HG03060 (cell line): ENCODE measurements around the gene COL27A1.

ENCODE experiments used
- ATAC-seq: cut with Tn5 transposase; IDR thresholded peaks from one replicate; pipeline ENCODE4 v1.9.1; 2021; ENCODE audit warnings: low read depth, moderate number of reproducible peaks; ENCODE audit not compliant: unreplicated experiment

Gene COL27A1

GRCh38 chr9:114200721-114201300, 45.5 kb downstream of the COL27A1 start:
- no peak for ATAC-seq

DNA sequence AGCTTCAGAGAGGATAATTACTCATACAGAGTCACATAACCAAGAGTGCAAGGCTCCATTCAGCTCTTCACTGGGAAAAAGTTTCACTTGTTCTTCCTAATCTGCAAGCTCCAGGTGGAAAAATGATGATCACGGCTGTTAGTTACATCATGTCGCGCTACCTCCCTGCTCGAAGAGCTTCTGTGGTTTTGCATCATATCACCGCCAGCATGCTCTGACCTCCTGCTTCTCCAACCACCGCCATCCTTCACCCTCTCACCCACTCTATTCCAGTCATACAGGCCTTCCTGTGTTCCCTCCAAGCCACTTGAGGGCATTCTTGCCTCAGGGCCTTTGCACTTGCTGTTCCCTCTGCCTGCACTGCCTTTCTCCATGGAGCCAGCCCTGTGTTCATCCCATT, 47.1 kb downstream of the COL27A1 start:
- no peak for ATAC-seq

DNA sequence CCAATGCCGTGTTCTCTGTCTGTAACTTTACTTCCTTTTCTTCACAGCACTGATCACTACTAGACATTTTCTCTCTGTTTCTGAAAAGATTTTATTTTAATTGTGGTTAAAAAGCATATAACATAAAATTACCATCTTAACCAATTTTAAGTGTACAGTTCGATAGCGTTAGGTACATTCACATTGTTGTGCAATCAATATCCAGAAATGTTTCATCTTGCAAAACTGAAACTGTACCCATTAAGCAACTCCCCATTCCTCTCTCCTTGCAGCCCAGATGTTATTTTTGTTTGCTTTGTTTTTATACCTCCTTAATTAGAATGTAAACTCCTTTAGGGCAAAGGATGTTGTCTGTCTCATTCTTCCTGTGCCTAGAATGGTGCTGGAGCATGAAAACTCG, 47.5 kb downstream of the COL27A1 start:
- ATAC-seq = no peak

DNA sequence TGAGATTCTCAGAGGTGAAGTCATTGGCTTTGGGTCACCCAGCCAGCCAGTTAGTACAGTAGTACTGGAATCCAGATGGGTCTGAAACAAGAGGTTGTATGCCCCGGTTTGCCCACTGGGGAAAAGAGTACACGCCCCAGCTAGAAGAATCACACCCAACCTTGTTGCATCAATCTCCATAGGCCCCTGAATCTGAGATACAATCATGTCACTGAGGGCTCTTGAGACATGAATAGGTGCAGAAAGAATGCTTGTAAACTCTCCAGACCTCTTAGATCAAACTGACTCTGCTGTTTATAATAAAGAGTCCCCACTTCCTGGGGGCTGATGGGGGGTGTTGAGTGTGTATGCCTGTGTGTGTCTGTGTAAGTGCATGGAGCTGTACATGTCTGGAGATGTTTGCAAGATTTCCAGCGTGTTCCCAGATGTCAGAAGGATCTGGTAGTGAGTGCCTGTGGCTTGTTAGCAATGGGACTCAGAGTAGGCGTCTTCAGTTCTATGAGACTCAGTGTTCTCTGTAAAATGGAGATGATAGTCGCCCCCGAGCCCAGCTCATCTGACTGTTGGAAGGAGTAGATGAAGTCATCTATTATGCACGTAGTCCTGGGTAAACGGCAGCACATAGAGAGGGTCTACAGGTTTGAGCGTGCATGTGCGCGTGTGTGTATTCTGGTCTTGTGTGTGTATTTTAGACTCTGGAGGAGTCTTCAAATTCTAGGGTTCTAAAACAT, 48.2 kb downstream of the COL27A1 start:
- no peak for ATAC-seq

GRCh38 chr9:114204265-114204664, 48.9 kb downstream of the COL27A1 start:
- no peak for ATAC-seq

DNA sequence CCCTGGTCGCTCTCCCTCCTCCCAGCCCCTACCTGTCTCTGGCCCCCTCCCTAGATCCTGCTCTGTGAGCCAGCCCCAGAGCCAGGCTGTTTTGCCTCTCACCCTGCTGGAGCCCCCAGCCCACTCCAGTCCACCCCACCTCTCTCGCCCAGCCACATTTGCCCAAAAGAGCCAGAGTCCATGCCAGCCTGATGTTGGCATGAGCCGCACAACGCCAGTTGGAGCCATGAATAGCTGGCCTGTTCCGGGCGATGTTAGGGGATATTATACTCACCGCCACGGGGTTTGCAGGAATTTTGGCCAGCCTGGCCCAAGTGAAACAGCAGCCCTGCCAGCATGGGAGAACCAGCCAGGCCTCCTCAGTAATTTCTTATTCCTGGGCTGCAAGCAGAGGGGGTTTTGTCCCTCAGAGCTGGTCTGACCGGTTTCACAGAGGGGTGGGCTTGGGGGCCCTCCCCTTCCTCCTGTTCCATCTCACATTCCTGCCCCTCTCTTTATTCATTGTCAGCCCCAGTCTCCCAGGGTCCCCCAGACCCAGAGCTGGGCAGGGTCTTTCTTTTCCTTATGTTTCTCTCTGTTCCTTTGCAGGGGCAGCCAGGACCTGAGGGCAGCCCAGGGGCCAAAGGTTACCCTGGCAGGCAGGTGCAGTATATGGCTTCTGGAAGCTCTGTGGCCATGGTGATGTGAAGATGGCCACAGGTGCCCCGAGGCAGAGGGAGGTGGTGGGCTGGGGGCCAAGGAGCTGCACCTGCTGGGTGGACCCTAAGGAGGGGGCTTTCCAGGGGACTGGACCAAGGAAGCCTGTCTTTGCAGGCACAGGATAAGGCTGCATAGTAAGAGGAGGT, 50.1 kb downstream of the COL27A1 start:
- ATAC-seq = no peak

- ATAC-seq = no peak
Measured at GRCh38 chr9:114206221-114206789, 51.0 kb downstream of the COL27A1 start.

DNA sequence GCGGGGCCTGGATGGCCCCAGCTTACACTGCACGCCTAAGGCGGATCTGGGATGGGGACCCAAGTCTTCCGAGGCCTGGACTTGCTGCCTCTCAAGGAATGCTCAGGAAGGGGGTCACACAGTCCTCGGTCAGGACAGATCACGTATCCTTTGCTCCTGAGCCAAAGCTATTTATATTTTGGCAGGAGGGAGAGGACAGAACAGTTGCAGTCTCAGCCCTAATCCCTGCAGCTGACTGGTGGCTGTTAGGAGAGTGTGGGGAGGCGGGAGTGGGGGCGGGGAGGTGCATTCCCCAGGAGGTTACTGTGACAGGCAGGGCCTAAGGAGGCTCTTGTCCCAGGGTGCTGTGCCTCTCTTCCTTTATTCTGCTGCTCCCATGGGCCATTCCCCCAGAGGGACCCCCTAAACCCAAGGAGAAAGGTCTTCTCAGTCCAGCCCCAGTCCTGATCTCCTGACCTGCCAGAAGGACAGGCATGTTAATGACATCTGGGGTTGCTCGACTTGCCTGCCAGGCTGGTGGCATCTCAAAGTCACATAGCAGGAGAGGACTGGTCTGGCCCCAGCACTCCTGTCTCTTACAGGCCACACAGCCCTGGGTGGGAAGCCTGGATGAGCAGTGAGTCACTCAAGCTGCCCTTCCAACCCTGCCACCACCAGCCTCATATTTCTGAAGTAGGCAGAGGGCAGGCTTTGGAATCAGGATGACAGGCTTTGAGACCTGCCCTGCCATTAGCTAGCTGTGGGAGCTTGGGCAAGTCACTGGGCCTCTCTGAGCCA, 51.9 kb downstream of the COL27A1 start:
- ATAC-seq = no peak

DNA sequence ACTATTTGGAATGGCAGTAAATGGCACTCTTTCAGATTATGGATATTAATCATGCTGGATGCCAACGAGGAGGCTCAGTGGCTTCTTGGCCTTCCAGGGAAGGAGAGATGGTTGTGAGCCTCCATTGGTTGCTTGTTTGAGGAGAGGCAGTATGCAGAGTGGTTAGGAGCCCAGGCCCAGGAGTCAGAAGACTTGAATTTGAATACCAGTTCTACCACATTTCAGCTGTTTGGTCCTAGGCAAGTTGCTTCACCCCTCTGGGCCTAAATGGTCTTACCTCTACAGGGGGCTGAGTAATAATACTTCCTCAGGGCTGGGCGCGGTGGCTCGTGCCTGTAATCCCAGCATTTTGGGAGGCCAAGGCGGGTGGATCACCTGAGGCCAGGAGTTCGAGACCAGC, 52.5 kb downstream of the COL27A1 start:
- no peak for ATAC-seq

- no peak for ATAC-seq
Measured at GRCh38 chr9:114209151-114209550, 53.8 kb downstream of the COL27A1 start.

DNA sequence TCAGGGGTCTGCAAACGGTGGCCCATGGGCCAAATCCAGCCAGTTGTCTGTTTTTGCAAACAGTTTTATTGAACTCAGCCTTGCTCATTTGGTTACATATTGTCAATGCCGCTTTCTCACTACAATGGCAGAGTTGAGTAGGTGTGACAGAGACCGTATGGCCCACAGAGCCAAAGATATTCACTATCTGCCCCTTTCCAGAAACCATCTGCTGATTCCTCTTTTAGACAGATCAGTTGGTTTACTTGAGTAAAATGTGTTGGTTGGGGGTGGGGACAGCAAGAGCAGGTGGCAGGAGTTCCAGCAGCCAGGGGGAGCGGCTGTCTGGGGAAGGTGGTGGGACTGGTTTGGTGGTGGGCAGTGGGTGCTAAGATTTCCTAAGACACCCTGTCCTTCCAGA, 54.8 kb downstream of the COL27A1 start:
- no peak for ATAC-seq

DNA sequence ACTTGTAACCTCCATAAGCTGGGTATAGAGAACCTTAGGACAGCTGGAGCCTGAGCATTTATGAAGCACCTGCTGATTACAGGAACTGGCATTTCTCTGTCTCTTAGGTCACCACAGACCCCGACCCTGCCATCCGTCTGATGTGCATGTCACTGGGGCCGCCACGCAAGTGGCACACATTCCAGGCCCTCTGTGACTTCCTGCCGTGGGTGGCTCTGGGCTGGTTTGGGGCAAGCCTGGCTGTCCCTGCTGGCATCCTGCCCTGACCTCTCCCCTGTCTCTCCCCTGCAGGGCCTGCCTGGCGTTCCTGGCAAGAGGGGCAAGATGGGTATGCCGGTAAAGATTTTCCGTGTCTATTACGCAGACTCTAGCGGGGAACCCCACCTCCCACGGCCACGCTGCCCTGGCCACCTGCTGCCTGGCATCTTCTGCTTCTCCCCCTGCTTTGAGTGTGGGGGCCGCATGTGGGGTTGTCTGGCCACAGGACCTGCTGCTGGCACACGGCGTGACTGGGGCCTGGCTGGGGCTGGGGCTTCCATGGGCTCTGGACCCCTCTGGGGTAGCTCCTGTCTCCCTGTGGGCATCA, 55.4 kb downstream of the COL27A1 start:
- ATAC-seq = no peak

DNA sequence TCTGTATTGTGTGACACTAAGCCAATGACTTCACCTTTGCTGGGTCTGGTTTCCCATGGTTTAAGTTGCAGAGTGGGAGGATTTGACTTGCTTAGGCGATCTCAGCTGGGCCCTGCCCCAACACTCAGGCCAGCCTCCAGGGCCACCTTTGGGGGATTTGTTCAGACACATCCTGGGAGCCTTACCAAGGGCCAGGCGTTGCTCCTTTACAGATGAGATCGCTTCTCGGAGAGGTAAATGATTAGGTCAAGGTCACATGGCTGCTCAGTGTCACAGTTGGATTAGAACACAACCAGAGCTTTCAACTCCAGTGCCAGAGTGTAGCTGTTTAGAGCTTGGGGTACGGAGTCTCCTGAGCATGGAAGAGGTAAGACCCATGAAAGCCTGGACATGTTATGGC, 57.5 kb downstream of the COL27A1 start:
- no peak for ATAC-seq

- no peak for ATAC-seq
Measured at GRCh38 chr9:114213566-114213965, 58.2 kb downstream of the COL27A1 start.

GRCh38 chr9:114214181-114214580, 58.8 kb downstream of the COL27A1 start:
- no peak for ATAC-seq

DNA sequence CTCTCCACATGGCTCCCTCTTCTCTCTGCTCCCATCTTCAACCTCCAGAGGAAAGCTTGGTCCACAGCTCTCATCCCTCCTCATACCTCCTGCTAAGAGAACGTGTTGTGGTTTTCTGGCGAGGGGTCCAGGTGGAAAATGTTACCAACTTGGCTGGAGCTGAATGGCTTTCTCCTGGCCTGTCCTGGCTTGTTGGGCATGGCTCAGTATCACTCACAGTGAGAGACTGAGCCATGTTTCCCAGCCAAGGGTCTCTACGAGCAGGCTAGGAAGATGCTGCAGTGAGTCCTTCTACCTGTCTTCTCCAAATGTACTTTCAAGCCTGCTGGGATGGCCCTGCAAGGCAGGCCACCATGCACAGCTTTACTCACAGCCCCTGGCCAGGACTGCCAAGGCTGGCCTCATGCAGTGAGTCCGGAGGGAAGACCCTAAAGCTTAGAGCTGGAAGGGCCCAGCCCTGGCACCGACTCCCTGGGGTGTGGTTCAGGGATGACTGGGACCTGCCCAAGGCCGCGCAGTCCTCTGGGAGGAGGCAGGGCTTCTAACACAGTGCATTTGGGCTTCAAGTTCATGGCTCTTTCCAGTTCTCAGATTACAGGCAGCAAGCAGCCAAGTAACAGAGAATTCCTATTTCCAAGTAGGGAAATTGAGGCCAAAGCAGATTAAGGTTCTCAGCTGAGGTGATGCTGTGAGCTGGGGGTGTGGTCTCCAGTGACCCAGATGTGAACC, 59.5 kb downstream of the COL27A1 start:
- ATAC-seq = no peak

DNA sequence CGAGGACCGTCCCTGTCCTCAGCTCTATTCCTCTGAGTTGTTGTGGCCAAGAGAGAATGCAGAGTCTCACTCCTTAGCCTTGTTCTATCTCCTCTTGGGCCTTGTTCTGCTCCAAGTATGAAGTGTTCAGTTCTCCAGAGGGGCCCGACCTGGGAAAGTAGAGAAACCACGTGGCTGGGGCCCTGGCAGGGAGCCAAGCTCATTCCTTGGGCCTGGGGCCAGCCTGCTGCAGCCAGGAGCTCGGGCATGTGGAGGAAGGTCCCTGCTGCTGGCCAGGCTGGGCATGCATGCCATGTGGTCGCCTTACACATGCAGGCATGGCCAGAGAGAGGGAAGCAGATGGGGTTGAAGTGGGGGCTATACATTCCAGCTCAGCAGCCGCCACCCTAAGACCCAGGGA, 60.7 kb downstream of the COL27A1 start:
- ATAC-seq = no peak

DNA sequence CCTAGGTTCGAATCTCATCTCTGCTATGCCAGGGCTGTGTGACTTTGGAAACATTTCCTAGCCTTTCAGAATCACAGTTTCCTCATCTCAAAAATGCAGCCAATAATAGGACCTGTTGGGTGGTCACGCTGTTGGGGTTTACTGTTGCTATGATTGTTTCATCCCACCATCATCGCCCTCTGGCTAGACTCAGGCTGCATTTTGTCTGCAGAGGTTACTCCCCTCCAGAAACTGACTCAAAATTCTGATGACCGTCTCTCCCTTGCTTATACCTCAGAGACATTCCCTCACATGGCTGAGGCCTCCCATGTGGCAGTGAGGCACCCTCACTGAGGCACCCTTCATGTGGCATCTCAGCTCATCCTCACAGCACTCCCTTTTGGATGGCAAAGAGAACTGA, 61.6 kb downstream of the COL27A1 start:
- no peak for ATAC-seq

DNA sequence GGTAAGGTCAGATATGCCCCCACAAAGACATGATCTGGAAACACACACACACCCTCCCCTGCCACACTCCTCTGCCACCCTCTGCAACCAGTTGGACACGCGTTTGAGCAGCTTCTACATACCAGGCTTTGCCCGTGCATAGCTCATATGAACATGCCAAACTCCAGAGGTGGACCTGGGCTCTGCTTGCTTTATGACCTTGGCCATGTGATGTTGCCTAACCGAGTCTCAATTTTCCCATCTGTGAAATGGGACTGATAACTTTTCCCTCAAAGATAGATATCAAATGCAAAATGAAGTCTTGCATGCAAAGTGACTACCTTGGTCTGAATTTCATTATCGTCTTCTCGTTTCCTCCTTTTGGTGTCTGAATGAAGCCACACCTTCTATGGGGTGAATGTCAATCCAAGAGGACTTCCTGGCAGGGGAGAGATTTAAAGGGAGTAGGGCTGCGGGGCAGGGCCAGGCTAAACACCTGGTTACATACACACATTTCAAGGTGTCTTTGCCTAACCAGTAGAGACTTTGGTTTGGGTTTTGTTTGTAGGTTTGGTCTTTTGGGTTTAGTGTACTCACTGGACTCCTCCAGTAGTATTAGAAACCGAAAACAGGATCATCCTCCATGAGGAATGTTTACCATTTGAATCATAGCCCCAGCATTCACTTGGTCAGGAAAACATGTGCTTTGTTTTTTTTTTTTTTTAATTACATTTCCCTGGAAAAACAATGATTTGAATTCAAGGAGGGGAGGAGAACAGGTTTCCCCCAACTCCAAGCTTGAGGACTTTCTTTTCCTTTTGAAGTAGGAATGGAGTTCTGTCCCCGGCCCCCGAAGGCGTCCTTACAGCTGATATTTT, 63.2 kb downstream of the COL27A1 start:
- no peak for ATAC-seq
